HG02840 (cell line): ENCODE results near the gene FLOT2.
A peak's percentile ranks its signal among the peaks of the same experiment; 100 is the strongest.
"Not testable (repeated sequence)": the region's sequence is repeated elsewhere in the genome, so short reads cannot be mapped to it uniquely, and the experiment has no call there.

Experiments used
- ATAC-seq: cut with Tn5 transposase; IDR thresholded peaks from one replicate; pipeline ENCODE4 v1.9.1; 2021; ENCODE audit warnings: mild to moderate bottlenecking, moderate library complexity, moderate number of reproducible peaks; ENCODE audit not compliant: unreplicated experiment, low FRiP score

FLOT2 gene

DNA sequence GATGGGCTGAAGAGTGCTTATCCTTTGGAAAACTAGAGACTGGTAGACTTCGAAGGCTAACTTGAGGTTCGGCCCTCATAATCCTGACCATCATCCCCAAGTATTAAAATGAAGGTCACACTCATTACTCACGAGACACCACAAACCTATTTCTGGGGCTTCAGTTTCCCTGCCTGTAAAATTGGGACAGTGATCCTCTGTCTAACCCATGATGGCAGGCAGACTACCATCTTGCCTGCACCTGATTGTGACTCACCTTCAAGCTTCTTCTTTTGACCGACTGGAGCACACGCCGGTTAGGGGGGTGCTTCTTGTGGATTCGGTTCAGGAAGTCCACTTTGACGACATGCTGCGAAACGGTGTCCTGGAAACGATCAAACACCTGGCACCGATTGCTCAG lies 19.5 kb upstream of the FLOT2 start:
- no peak for ATAC-seq

DNA sequence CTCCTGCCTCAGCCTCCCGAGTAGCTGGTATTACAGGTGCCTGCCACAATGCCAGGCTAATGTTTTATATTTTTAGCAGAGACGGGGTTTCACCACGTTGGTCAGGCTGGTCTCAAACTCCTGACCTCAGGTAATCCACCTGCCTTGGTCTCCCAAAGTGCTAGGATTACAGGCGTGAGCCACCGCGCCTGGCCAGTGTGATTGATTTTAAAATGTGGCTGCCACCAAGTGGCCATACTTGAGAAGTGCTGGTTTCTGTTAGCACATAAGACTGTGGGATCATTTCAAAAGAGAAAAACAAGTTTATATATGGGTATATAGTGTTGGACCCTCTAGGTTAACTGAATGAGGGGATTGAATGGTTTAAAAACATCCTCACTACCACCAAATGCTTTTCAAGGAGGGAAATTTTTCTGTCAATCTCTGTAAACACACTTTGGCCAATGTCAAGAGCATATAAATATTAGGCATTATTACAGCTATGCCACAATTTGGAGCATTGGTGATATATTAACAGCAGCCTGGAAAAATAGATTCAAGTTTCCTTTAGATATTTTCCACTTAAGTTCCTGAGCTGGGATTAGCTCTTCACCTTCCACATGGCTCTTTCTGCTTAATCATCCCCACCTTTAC lies 18.9 kb upstream of the FLOT2 start:
- no peak for ATAC-seq

GRCh38 chr17:28912938-28913333 lies 15.4 kb upstream of the FLOT2 start:
- ATAC-seq: no peak

DNA sequence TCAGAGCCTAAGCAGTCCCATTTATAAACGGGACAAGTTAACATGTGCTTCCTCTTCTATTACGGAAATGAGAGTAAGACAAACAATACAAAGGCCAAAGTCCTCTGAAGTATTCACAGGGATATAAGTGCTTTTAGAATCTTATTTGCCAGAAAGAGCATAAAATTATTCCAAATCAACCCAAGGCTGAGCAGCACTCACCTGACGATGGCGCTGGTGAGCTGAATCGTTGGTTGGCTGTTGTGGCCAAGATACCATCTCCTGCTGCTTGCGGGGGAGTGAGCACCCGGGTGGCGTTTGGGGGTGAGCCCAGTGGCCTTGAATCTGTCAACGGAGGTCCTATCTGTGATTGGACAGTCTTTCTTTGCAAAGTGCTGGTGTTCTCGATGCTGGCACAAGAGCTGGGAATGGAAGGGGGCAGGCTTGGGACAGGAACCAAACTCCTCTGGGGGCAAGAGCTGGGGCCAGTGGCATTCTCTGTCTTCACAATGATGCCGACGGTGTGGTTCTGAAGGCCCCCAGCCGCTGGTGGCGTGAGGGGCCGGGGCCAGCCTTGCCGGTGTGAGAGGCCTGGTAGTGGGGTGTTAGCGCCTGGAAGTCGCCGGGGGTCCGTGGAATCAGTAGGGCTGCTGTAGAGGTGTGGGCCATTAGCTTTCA lies 14.9 kb upstream of the FLOT2 start:
- ATAC-seq: no peak

DNA sequence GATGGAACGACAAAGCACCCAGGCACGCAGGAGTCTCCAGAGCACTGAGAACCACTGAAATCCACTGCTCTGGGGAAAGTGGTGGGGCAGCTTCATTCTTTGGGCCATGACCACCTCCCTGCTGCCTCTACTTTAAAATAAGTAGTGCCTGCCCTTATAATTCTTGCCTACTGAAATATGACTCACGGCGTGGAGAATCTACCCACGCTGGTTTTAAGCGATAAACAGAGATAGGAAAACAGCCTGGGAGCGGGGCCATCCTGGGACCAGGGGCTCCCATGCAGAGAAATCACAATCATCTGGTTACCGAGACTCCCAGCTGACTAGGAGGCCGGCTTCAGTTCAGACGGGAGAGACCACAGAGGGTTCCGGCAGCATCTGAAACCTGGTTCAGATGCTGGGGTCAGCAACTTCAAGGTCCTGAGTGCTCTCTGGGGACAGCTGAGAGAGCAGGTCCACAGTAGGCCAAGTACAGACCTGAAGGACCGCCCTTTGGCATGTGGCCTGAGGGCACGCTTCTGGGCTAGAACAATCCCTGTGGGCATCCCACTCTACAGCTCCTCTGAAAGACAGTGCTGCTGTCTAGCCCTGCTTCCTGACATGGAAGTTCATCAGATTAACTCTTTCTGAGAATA lies 14.0 kb upstream of the FLOT2 start:
- ATAC-seq: no peak

DNA sequence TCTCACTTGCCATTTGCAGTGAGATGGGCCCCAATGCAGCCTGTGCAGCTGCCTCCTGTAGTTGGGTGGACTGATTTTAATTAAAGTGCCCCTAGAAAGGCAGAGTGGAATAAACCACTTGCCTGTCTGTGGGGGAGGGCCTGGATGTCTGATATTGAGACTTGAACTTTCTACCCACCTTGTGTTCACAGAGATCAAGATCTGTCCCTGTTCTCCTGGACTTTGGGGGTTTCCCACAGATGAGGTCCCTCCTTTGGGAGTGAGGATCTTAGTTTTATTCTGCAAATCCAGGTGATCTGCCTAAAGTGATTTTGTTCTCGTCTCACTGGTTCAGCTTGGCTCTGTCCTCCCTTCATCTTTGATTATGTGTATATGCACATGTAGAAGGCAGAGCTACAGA lies 13.0 kb upstream of the FLOT2 start:
- ATAC-seq: no peak

DNA sequence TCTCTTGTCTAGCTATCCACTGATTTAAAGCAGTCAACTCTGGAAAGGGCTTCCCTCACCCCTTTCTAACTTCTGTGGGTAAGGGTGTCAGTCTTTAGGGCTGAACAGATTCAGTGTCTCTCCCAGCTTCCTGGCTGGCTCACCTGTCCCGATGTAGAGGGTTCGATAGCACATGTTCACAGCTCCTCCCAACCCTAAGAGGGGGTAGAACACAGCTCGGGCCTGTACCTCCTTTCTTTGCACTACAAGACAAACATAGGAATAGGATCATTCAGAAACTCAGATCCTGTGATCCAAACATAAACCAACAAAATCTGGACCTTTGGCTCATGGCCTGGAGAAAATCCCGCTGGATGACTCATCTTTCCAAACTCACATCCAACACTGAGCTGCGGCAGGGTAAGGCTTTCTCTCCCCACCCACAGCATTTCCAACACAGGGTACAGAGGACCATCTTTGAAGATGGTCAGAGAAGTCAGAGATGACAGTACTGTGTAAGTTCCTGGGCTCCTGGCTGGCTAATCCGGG lies 11.2 kb upstream of the FLOT2 start:
- ATAC-seq: no peak

GRCh38 chr17:28907709-28908475 lies 10.4 kb upstream of the FLOT2 start:
- no peak for ATAC-seq

DNA sequence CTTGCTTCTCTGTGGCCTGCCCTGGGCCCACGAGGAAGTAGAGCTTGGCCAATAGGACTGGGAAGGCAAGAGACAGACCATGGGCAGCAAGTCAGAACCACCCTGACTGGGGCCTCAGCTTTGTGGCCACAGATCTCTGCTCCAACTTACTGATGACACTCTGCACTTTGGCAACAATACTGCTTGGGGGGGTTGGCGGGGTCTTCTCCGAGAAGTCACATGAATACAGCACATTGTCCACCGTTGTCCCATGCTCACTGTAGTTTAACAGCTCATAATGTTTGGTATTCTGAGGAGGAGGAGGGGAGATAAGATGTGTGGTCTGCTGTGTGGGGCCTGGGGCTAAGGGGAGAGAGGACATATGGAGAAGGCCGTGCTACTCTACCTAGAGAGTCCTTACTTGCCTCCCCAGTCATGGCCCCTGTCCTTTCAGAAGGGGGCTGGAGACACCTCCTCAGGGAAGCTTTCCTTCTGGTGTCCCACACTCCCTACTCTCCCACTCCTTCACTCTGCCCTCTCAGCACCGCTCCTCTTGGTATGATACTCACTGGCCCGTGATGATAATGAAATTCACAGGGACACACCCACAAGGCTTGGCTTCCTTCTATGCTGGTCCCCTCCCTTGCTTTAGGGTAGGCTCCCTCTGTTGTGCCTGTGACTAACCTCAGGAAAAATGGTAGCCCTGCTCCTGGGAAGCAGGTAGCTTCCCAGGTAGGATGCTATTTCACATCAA lies 9.3 kb upstream of the FLOT2 start:
- ATAC-seq: no peak

DNA sequence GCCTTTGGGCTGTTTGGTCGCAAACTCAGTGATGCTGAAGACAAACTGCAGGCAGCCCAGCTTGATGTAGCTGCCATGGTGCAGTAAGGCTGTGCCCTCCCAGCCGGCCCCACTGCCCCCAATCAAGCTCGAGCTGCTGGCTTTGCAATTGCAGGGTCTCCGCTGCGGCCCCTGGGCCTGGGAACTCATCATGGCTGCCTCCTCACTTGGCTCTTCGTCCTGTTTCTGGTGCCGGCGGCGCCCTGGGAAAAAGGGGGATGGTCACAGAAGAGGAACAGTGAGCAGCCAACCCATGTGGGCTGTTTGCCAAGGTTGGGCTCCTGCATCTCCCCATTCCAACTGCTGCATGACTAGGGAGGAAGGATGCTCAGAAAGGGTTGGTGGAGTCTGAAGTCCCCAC lies 8.7 kb upstream of the FLOT2 start:
- ATAC-seq: no peak

DNA sequence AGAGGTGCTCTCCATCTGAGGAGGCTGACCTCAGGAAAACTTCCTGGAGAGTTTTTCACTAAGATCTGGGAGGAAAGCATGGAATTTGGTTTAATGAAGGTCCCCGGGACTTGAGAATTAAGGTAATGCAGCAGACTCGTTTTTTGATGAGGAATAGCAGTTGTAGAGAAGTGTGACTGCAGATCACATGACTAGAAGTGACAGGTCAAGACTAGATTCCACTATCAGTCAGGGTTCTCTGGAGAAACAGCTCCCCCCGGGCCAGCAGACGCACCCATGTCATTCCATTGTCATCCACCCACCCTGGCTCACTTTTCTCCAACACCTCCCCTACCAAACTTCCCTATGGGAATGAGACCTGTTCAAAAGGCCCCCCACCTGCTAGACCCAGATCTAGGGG lies 7.3 kb upstream of the FLOT2 start:
- ATAC-seq: no peak

DNA sequence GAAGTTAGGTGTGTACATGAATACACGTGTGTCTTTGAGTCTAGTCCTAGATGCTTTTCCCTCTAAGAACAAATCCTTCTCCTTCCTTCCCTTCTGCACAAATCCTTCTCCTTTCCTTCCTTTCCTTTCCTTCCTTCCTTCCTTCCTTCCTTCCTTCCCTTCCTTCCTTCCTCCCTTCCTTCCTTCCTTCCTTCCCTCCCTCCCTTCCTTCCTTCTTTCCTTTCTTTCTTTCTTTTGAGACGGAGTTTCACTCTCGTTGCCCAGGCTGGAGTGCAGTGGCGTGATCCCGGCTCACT lies 6.0 kb upstream of the FLOT2 start:
- ATAC-seq: not testable (repeated sequence)

DNA sequence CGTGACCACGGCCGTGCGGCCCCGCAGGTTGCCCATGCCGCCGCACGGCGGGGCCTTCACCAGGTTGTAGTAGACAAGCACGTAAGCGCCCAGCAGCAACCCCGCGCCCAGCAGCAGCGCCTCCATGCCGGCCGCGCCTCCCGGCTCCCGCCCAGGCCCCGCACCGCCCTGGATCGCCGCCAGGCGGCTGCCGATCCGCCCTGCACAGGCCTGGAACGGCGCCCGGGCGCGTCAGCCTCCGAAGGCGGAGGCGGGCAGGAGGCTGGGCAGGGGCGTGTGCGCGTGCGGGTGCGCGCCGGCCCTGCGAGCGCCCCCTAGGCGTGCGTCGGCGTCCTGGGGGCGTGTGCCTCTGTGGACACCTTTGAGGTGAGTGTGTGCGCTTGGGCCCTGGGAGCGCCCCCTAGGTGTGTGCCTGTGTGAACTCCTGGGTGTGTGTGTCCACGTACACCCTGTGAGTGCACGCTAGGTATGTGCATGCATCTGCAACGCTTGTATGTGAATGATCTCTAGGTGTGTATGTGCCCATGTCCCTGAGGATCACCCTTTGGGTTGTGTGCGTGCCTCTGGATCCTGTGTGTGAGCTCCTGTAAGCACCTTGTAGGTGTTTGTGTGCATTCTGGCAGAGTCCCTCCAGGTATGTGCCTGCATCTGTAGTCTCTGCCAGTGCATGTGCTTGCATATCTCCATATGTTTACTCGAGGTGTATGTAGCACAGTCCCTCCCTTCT lies 5.4 kb upstream of the FLOT2 start, which contains the start of gene DHRS13:
Gene DHRS13 (minus strand): TSS at position 261 of the 727 bp plus-strand sequence. CDS start 135 bp downstream, at position 126.
- peak; percentile 82 for ATAC-seq

- ATAC-seq: no peak
Observed at GRCh38 chr17:28901866-28902818, 4.6 kb upstream of the FLOT2 start.

GRCh38 chr17:28900986-28901726 lies 3.6 kb upstream of the FLOT2 start:
- no peak for ATAC-seq

GRCh38 chr17:28899212-28899815 lies 1.8 kb upstream of the FLOT2 start:
- ATAC-seq: no peak

DNA sequence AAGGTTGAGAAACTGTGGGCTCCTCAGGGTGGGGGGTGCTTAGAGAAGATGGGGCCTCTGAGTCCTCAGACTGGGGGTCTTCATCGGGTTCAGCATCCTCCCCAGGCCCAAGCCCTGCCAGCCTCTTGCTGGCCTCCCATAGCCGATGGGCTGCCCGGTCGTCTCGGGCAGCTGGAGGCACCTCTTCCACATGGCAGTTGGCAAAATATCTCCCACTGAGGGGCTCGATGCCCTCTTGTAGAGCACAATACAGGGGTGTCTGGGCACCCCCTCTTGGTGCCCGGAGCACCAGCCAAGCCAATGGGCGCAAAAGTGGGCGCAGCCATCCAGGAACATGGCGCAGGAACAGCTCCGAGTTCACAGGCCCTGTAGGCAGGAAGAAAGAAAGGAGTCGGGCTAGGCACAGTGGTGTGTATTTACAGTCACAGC lies 1.0 kb upstream of the FLOT2 start:
- ATAC-seq: no peak
